CD8-positive, alpha-beta memory T cell (primary cell): ENCODE measurements around the gene OPCML. TPM values are rescaled to one million over a fixed set of nuclear protein-coding genes. Genes with fewer than 3 reads are reported as not detected.

Experiments
- CTCF ChIA-PET: fragments of 350-600 bp; sonication (Branson Sonifier 250); formaldehyde crosslinking; loops from one replicate; lab custom pipeline; 2021; ENCODE audit warnings: antibody characterized with exemption; lab: Charles Lee
- POLR2A ChIA-PET: fragments of 350-600 bp; sonication (Branson Sonifier 250); formaldehyde crosslinking; loops from one replicate; lab custom pipeline; 2021; ENCODE audit warnings: antibody characterized with exemption; lab: Charles Lee
- DNase-seq, 5 donors: peaks; one replicate each; pipeline versions ENCODE4 v3.0.0 to v3.0.0-alpha.2; 2020 to 2022; ENCODE audit warnings: mixed read lengths in 1 of 5
- H3K27ac ChIP-seq: one replicate; pipeline ENCODE4 v1.7.0; 2013; ENCODE audit warnings: low read depth, mild to moderate bottlenecking, low read length, moderate library complexity
- H3K27me3 ChIP-seq: 2 replicates; pipeline ENCODE4 v1.7.0; 2013; ENCODE audit warnings: low read length, mild to moderate bottlenecking; ENCODE audit not compliant: insufficient read depth, poor library complexity, severe bottlenecking
- H3K36me3 ChIP-seq: 2 replicates; pipeline ENCODE4 v1.7.0; 2013; ENCODE audit warnings: mild to moderate bottlenecking, low read length, moderate library complexity; ENCODE audit not compliant: insufficient read depth
- H3K4me1 ChIP-seq: 2 replicates; pipeline ENCODE4 v1.7.0; 2013; ENCODE audit warnings: mild to moderate bottlenecking, low read length, moderate library complexity; ENCODE audit not compliant: insufficient read depth
- H3K4me3 ChIP-seq: 2 replicates; pipeline ENCODE4 v1.7.0; 2013; ENCODE audit warnings: mild to moderate bottlenecking, low read length
- H3K9me3 ChIP-seq: 2 replicates; pipeline ENCODE4 v1.7.0; 2013; ENCODE audit warnings: mild to moderate bottlenecking, low read length
- H3K27ac Mint-ChIP-seq, 8 donors: one replicate each; pipeline ENCODE4 v1.8.0; 2020 to 2021; ENCODE audit warnings: mixed read lengths in 8 of 8, mild to moderate bottlenecking in 6 of 8, inconsistent platforms in 3 of 8, moderate library complexity in 3 of 8
- H3K27me3 Mint-ChIP-seq, 2 donors: one replicate each; pipeline ENCODE4 v1.8.0; 2020 to 2021; ENCODE audit warnings: mixed read lengths in 2 of 2, mild to moderate bottlenecking in 1 of 2, moderate library complexity in 1 of 2
- H3K36me3 Mint-ChIP-seq, 3 donors: one replicate each; pipeline ENCODE4 v1.8.0; 2020 to 2021; ENCODE audit warnings: mixed read lengths in 3 of 3, inconsistent platforms in 1 of 3, mild to moderate bottlenecking in 1 of 3
- H3K4me1 Mint-ChIP-seq, 3 donors: one replicate each; pipeline ENCODE4 v1.8.0; 2020 to 2021; ENCODE audit warnings: mixed read lengths in 3 of 3, inconsistent platforms in 1 of 3, mild to moderate bottlenecking in 1 of 3
- H3K4me3 Mint-ChIP-seq, 7 donors: one replicate each; pipeline ENCODE4 v1.8.0; 2020 to 2021; ENCODE audit warnings: mixed read lengths in 7 of 7, mild to moderate bottlenecking in 6 of 7, moderate library complexity in 4 of 7, inconsistent platforms in 2 of 7
- H3K9me3 Mint-ChIP-seq, 5 donors: one replicate each; pipeline ENCODE4 v1.8.0; 2020 to 2022; ENCODE audit warnings: mixed read lengths in 5 of 5, mild to moderate bottlenecking in 3 of 5, moderate library complexity in 2 of 5, inconsistent platforms in 1 of 5
- polyA plus RNA-seq: library from polyadenylated mRNA; unstranded; fragments of 300-500 nt; fragmentation: Illumina TruSeq; gene quantifications from one replicate; pipeline ENCODE4 v1.2.3, GENCODE V29; 2021
- total RNA-seq, 2 experiments: library from RNA; stranded (reverse); gene quantifications; one replicate each; pipeline ENCODE4 v1.2.3, GENCODE V29; 2021

OPCML gene
- total and polyA plus RNA-seq, 3 experiments from 2014 or later: not detected

GRCh38 chr11:133497477-133498140 lies 34.7 kb downstream of the OPCML start:
- Mint-ChIP-seq H3K27me3 (no peaks in the 10 kb centered on the region), H3K4me1 (no peaks in the 10 kb centered on the region), H3K9me3 (peaks cover 0 to 9% (median 2%) of the 10 kb centered on the region in 5 donors), H3K36me3 (no peaks in the 10 kb centered on the region), H3K27ac (no peak overlapping the region), H3K4me3 (no peak overlapping the region)
- no peak overlapping the region for H3K27ac ChIP-seq
- H3K4me3 ChIP-seq: no peak overlapping the region
- no peaks in the 10 kb centered on the region for H3K27me3 ChIP-seq
- DNase-seq: no peak
- H3K4me1 ChIP-seq: no peaks in the 10 kb centered on the region
- POLR2A ChIA-PET: no interaction called here
- H3K9me3 ChIP-seq: no peaks in the 10 kb centered on the region
- CTCF ChIA-PET: no interaction called here
- no peaks in the 10 kb centered on the region for H3K36me3 ChIP-seq

GRCh38 chr11:133492895-133493294 lies 39.4 kb downstream of the OPCML start:
- Mint-ChIP-seq H3K4me3 (no peak overlapping the region), H3K36me3 (no peaks in the 10 kb centered on the region), H3K27ac (no peak overlapping the region), H3K27me3 (no peaks in the 10 kb centered on the region), H3K4me1 (no peaks in the 10 kb centered on the region), H3K9me3 (peaks cover 0 to 10% (median 7%) of the 10 kb centered on the region in 5 donors)
- H3K4me3 ChIP-seq: no peak overlapping the region
- no peak overlapping the region for H3K27ac ChIP-seq
- H3K27me3 ChIP-seq: no peaks in the 10 kb centered on the region
- no peaks in the 10 kb centered on the region for H3K9me3 ChIP-seq
- ChIA-PET CTCF (no interaction called here), POLR2A (no interaction called here)
- H3K4me1 ChIP-seq: no peaks in the 10 kb centered on the region
- H3K36me3 ChIP-seq: no peaks in the 10 kb centered on the region
- DNase-seq: no peak

DNA sequence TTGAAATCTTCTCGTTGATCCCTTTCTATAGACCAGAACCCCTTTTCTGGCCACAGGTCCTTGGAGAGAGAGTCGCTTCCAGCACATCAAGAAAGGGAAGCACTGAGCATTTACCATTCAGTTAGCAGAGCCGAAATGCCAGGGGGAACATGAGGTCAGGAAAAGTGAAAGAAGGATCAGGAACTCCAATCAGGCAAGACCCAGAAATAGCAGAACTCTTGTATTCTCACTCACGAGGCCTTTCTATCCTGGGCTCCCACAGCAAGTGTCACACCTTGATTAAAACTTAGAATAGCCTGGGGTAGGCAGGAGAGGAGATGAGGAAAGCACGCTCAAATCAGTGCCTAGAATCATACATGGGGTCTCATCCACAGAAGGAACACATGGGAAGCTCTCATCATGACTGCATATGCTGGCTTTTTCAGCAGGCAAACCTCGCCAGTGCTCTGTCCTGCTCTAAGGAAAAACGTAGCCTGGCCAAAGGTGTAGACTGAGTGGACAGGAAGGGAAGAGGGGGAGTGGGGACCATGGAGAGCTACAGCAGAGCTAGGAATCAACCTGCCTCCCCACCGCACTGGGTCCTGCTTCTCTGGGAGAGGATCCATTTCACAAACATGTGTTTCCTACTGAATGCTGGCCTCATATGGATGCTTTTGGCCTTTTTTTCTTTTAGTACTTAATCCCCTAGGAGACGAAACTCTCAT lies 40.5 kb downstream of the OPCML start:
- CTCF ChIA-PET: no interaction called here
- H3K36me3 Mint-ChIP-seq: no peaks in the 10 kb centered on the region
- H3K9me3 ChIP-seq: no peaks in the 10 kb centered on the region
- H3K4me1 ChIP-seq: no peaks in the 10 kb centered on the region
- H3K9me3 Mint-ChIP-seq: peaks cover 0 to 16% (median 7%) of the 10 kb centered on the region in 5 donors
- no peaks in the 10 kb centered on the region for H3K36me3 ChIP-seq
- POLR2A ChIA-PET: no interaction called here
- no peaks in the 10 kb centered on the region for H3K27me3 Mint-ChIP-seq
- no peak for DNase-seq
- no peak overlapping the region for H3K4me3 Mint-ChIP-seq
- H3K4me1 Mint-ChIP-seq: no peaks in the 10 kb centered on the region
- no peak overlapping the region for H3K27ac ChIP-seq
- no peak overlapping the region for H3K4me3 ChIP-seq
- H3K27me3 ChIP-seq: no peaks in the 10 kb centered on the region
- H3K27ac Mint-ChIP-seq: no peak overlapping the region

GRCh38 chr11:133480722-133481121 lies 51.6 kb downstream of the OPCML start:
- DNase-seq: no peak
- POLR2A ChIA-PET: no interaction called here
- Mint-ChIP-seq H3K27me3 (peaks cover 0 to 3% of the 10 kb centered on the region in 2 donors), H3K4me3 (no peak overlapping the region), H3K27ac (no peak overlapping the region), H3K36me3 (no peaks in the 10 kb centered on the region), H3K4me1 (no peaks in the 10 kb centered on the region), H3K9me3 (peaks cover 0 to 4% (median 0%) of the 10 kb centered on the region in 5 donors)
- CTCF ChIA-PET: no interaction called here
- no peaks in the 10 kb centered on the region for H3K4me1 ChIP-seq
- H3K27me3 ChIP-seq: no peaks in the 10 kb centered on the region
- H3K27ac ChIP-seq: no peak overlapping the region
- no peaks in the 10 kb centered on the region for H3K36me3 ChIP-seq
- H3K9me3 ChIP-seq: no peaks in the 10 kb centered on the region
- no peak overlapping the region for H3K4me3 ChIP-seq

- no peak overlapping the region for H3K4me3 ChIP-seq
- Mint-ChIP-seq H3K4me3 (no peak overlapping the region), H3K36me3 (no peaks in the 10 kb centered on the region), H3K4me1 (no peaks in the 10 kb centered on the region), H3K27me3 (peaks cover 0 to 4% of the 10 kb centered on the region in 2 donors), H3K9me3 (peaks cover 0 to 8% (median 0%) of the 10 kb centered on the region in 5 donors), H3K27ac (no peak overlapping the region)
- no peak for DNase-seq
- ChIA-PET POLR2A (no interaction called here), CTCF (no interaction called here)
- H3K27me3 ChIP-seq: no peaks in the 10 kb centered on the region
- no peaks in the 10 kb centered on the region for H3K9me3 ChIP-seq
- no peaks in the 10 kb centered on the region for H3K36me3 ChIP-seq
- no peaks in the 10 kb centered on the region for H3K4me1 ChIP-seq
- H3K27ac ChIP-seq: no peak overlapping the region
Observed at GRCh38 chr11:133479209-133479608, 53.1 kb downstream of the OPCML start.

GRCh38 chr11:133477251-133477625 lies 55.1 kb downstream of the OPCML start:
- Histone ChIP-seq H3K9me3 (no peaks in the 10 kb centered on the region), H3K27me3 (no peaks in the 10 kb centered on the region), H3K4me3 (no peak overlapping the region), H3K27ac (no peak overlapping the region), H3K4me1 (no peaks in the 10 kb centered on the region), H3K36me3 (no peaks in the 10 kb centered on the region)
- POLR2A ChIA-PET: no interaction called here
- peaks cover 0 to 5% (median 0%) of the 10 kb centered on the region in 5 donors for H3K9me3 Mint-ChIP-seq
- no peak for DNase-seq
- no peak overlapping the region for H3K4me3 Mint-ChIP-seq
- H3K36me3 Mint-ChIP-seq: no peaks in the 10 kb centered on the region
- CTCF ChIA-PET: no interaction called here
- H3K4me1 Mint-ChIP-seq: no peaks in the 10 kb centered on the region
- H3K27ac Mint-ChIP-seq: no peak overlapping the region
- H3K27me3 Mint-ChIP-seq: peaks cover 0 to 6% of the 10 kb centered on the region in 2 donors

- Mint-ChIP-seq H3K27me3 (peaks cover 0 to 3% of the 10 kb centered on the region in 2 donors), H3K9me3 (peaks cover 0 to 4% (median 0%) of the 10 kb centered on the region in 5 donors), H3K4me3 (no peak overlapping the region), H3K27ac (no peak overlapping the region), H3K4me1 (no peaks in the 10 kb centered on the region), H3K36me3 (no peaks in the 10 kb centered on the region)
- POLR2A ChIA-PET: no interaction called here
- CTCF ChIA-PET: no interaction called here
- no peak overlapping the region for H3K4me3 ChIP-seq
- H3K27me3 ChIP-seq: no peaks in the 10 kb centered on the region
- no peak overlapping the region for H3K27ac ChIP-seq
- no peak for DNase-seq
- no peaks in the 10 kb centered on the region for H3K36me3 ChIP-seq
- no peaks in the 10 kb centered on the region for H3K4me1 ChIP-seq
- no peaks in the 10 kb centered on the region for H3K9me3 ChIP-seq
Observed at GRCh38 chr11:133476570-133477250, 55.6 kb downstream of the OPCML start.

- Histone ChIP-seq H3K9me3 (no peaks in the 10 kb centered on the region), H3K36me3 (no peaks in the 10 kb centered on the region), H3K27me3 (no peaks in the 10 kb centered on the region), H3K4me3 (no peak overlapping the region), H3K27ac (no peak overlapping the region), H3K4me1 (no peaks in the 10 kb centered on the region)
- Mint-ChIP-seq H3K4me3 (no peak overlapping the region), H3K9me3 (peaks cover 0 to 4% (median 2%) of the 10 kb centered on the region in 5 donors), H3K36me3 (no peaks in the 10 kb centered on the region), H3K27ac (no peak overlapping the region), H3K4me1 (no peaks in the 10 kb centered on the region), H3K27me3 (peaks cover 0 to 3% of the 10 kb centered on the region in 2 donors)
- no peak for DNase-seq
- CTCF ChIA-PET: no interaction called here
- POLR2A ChIA-PET: no interaction called here
Observed at GRCh38 chr11:133474461-133474860, 57.8 kb downstream of the OPCML start.
